NCI-H1694 (cell line): Measurements from ENCODE around the gene TCF3.
A peak's percentile ranks its signal among the peaks of the same experiment; 100 is the strongest.

Experiments
- DNase-seq: peaks from one replicate; lab custom pipeline; 2025; lab: John Stamatoyannopoulos, UW

TCF3 gene

DNA sequence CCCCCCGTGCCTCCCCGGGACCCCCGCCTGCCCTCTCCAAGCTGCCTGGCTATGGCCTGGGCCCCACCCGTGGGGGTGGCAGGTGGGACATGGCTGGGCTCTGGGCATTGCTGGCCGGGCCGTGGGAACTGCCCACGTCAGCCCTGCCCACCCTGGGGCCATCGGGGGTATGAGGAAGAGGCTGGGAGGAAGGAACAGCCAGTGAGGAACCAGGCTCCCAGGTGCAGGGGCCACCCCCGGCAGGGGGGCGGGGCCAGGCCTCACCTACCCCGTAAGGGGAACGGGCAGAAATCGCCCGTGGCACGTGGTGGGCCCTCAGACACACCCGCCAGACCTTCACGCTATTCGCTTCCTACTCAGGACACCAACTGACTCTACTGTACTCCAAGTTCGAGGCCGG, 22.4 kb downstream of the TCF3 start:
- DNase-seq, result no peak

DNA sequence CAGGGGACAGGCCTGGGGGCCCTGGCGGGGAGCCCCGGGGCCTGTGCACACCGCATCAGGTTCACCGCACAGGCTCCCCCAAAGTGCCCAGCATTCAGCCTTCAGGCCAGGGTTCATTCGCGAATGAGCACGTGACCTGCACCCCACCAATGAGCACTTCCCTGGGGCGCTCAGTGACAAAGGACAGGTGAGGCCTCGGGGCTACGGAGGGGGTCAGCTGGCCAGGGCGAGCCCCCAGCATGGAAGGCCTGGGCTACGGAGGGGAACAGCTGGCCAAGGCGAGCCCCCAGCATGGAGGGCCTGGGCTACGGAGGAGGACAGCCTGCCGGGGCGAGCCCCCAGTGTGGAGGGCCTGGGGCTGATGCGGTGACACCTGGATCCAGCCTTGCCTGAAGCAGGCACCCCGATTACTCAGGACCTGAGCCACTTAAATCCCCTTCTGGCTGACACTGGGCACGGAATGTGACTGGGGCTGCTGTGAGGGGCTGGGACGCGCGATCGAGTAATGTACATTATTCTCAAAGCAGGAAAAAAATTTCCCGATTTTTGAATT, 23.1 kb downstream of the TCF3 start:
- no peak for DNase-seq

DNA sequence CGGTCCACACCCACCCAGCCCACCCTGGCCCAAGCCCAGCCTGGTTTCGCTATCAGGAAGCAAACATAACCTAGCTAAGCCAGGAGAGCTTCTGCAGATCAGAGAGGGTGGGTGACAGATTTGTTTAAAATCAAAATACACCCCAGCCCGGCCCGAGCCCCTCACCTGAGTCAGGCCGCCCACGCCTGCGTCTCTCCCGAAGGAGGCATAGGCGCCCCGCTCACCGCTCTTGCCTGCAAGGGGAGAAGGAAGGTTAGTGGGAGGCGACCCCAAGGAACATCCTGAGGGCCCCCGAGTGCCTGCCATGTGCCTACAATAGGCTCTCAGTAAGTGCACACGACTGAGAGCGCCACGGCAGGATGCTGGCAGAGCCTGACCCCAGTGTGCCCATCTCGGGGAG, 25.2 kb downstream of the TCF3 start:
- no peak for DNase-seq

DNA sequence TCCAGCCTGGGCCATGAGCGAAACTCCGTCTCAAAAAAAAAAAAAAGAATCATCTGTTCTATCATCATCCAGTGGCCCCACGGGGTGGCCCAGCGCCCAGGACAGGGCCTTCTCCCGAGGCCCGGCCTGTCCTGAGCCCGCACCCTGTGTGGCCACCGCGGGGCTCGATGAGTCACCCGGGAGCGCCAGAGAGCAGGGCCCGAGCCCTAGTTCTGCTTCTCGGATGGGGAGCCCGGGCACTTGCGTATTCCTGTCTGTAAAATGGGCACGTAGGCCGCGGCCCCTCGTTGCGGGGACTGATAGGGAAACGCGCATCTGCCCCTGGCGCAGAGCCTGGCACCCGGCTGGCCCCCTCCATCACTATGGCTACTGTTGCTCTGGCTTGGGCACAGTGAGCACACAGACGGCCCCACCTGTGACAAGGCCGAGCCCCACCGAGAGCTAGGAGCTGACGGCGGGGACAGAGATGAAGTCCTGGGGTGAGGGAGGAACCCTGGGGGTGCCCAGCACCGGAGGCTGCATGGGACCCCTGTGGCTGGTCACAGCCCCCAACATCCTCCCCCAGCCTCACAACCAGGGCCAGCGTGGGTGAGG, 25.9 kb downstream of the TCF3 start:
- DNase-seq, result no peak

DNA sequence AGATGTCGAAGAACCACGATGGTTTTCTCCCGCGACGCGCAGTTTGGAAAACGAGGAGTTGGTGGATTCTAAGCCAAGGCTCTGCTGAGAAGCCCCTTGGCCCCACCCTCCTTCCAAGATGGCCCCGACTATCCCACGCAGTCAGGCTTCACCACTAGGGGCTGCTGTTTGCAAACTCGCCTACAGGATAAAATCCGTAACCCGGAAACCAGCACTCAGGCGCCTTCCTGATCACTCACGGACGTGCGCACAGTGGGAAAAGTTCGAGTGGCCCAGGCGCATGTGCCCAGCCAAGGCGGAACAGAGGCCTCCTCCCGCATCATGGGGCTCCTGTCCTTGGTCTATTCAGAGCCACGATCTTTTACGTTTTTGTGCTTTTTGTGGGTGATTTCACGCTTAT, 28.0 kb downstream of the TCF3 start:
- DNase-seq, result peak; percentile 36

DNA sequence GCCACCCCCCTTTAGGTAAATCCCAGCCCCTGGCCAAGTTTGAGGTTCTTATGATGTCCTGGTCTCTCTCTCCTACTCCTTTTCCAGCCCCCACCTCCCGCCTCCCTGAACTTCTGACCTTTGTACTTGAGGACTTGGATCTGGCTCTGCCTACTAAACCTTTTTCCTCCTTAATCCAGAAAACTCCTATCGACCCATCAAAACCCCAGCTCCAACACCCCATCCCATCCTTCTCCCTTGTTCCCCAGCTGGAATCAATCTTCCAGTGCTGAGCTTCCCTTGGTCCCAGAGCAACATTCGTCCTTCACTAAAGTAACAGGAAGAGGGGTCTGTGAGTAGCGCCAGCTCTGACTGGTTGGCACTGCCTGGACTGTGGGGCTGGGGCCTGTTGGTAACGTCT, 29.9 kb downstream of the TCF3 start:
- DNase-seq, result no peak

DNA sequence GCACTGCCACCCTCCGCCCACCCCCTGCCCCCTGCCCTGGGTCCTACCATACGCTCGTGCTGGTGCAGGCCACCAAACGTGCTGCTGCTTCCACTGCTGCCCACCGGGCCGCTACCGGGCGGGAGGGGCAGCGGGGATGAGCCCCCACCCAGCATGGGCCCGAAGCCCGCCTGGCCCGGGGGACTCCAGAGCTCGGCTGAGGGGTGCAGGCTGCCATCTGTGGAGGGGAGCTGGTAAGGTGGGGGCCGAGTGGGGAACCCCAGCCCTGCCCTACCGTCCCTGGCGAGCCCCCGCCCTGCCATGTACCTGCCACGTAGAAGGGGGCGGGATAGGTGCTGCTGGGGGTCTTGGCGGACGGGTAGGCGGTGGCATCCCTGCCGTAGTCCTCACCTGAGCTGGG, 30.4 kb downstream of the TCF3 start:
- no peak for DNase-seq

DNA sequence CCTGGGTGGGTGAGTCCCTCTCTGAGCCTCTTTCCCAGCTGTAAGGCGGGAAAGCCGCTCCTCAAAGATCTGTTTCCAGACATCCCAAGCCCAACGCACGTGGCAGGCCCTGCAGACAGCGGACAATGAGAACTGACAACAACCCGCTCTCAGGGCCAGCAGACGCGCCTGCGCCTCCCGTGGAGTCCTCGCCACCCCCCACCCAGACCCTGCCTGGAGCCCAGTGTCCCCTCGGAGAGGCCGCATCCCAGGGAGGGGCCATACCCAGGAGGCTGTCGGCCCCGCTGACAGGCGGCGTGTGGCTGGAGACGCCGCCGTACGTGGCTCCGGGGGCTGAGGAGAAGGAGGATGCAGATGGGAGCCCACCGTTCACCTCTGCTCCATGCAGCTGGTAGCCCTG, 30.8 kb downstream of the TCF3 start:
- DNase-seq, result no peak

DNA sequence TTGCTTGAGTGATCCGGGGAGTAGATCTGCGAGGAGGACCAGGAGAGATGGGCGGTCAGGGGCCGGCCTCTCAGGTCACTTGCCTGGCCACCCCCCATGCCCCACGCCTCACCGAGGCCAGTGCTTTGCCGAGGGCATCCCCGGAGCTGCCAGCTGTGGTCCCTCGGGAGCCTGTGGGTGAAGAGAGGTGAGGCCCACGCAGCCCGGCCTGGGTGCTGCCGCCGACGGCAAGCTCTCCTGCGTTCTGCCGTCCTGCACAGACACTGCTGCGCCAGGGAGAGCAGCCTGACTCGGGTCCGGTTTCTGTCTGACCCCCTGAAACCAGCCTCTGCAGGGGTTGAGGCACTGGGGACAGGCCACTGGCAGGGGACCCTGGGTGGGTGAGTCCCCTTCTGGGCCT, 31.4 kb downstream of the TCF3 start:
- no peak for DNase-seq

DNA sequence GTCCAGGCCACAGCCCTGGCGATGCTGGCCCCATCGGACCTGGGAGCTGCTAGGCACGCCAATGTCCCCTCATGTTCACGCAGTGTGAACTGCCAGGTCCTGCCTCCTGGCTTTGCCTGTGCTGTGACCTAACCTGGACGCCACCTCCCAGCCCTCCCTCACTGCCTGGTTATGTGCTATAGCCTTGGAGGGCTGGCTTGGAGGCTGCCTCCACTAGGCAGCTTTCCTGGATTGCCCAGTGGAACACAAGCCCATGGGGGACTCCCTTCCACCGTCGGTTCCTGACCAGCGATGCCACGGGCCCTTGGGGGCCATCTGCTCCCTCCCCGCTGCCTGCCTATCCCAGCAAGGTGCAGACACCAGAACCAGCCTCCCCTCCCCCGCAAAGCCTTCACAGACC, 31.9 kb downstream of the TCF3 start:
- DNase-seq, result no peak

DNA sequence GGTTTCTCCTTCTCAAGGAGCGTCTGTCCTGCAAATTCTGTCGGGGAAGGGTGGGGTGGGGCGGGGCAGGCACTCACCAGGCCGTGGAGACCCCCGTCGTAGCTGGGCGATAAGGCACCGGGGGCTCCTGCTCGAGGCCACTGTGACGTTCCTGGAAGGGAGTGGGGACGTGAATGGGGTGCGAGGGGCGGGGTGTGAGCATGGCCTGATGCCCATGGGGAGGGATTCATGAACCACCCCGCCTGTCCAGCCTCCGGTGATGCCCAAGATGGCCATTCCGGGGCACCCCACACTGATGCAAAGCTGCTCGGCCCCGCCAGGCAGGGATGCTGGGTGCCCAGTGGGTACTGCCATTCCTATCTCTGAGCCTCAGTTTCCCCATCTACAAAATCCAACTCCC, 32.7 kb downstream of the TCF3 start:
- no peak for DNase-seq

DNA sequence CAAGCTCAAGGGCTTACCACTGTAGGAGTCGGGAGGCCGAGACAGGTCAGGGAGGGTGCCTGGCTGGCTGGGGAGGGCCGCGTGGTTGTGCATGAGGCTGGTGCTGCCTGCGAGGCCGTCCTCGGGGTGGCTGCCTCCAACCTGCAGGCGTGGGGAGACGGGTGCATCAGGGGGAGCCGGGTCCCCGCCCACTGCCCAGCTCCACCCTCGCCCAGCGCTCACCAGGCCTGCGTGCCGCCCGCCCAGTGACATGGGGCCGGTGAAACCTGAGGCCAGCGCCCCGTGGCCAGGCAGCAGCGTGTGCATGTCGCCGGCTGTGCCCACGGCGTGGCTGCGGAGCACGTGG, 33.3 kb downstream of the TCF3 start:
- DNase-seq, result no peak

DNA sequence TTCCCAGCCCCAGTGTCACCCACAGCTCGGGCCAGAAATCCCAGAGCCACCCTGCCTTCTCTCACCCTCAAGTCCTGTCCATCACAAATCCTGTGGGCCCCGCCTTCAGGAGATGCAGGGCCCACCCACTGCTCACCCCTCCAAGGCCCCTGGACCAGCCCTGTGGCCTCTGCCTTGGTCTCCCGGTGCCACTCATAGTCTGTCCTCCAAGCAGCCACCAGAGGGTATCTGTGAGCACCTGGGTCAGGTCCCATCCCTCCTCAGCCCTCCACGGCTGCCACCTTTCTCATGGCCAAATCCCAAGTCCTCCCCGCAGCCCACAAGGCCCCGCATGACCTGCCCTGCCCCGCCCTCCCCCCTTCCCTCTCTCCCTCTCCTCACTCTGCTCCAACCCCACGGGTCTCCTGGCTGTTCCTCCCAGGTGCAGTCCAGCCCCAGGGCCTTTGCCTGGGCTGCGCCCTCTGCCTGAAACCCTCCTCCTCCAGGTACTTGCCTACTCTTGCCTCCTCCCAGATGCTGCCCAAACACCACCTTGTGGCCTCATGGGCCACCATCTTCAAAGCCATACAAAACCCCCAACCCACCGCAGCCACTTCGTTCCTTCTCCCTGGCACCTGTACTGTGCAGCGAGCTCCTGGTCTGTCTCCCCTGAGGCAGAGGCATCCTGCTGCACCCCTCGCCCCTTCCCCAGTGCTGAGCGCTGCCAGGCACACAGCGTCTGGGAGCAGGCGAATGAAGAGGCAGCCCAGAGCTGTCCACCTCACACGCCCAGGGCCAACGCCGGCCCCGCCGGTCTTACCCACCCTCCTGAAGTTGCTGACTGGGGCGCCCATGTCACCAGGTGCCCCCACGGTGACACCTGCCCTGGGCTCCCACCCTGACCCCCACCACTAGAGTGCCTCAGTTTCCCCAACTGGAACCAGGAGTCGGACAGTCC, 34.0 kb downstream of the TCF3 start:
- DNase-seq, result no peak

DNA sequence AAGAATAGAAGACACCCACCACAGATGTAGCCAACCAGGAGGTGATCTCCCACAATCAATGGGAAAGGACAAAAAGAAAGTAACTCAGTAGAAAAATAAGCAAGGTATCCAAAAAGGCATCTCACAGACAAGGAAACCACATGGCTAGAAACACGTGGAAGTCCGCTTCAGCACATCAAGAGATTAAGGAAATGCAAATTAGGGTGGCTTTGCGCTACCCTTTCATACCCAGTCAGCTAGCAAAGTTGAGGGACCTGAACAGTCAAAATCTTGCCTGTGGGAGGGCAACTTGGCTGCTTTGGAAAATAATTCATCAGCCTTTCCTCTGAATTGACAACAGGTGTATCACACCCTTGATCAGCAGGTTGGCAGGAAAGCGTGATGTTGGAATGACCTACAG, 35.5 kb downstream of the TCF3 start:
- DNase-seq, result no peak

DNA sequence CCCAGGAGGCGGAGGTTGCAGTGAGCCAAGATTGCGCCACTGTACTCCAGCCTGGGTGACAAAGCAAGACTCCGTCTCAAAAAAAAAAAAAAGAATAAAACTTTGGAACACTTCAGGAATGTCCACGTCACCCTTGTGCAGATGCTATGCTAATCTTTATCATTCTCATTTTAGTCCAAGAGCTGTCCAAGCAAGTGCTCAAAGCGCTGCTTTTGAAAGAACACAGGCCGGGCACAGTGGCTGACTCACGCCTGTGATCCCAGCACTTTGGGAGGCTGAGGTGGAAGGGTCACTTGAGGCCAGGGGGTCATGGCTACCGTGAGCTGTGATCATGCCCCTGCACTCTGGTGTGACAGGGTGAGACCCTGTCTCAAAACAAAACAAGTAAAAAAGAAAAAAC, 36.0 kb downstream of the TCF3 start:
- DNase-seq, result no peak

DNA sequence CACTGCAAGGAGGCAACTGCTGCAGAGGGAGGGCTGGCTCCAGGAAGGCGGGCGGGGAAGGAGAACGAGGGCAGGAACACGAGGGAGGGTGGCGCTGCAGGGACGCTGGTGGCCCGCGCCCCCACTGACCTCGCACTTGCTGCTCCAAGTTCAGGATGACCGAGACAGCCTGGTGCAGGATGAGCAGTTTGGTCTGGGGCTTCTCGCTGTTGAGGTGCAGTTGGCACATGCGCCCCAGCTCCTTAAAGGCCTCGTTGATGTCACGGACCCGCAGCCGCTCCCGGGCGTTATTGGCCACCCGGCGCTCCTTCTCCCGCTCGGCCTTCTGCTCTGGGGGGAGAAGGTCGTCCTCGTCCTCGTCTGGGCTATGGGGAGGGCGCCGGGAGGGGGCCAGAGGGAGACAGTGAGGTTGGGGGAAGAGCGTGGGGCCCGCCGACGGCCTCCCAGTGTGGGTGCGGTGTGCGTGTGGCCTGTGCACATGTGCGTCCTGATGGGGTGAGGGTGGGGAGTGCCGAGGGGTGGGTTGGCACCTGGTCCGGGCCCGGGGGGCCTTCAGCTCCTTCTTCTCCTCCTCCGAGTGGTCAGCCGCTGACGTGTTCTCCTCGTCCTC, 37.2 kb downstream of the TCF3 start:
- DNase-seq, result no peak

DNA sequence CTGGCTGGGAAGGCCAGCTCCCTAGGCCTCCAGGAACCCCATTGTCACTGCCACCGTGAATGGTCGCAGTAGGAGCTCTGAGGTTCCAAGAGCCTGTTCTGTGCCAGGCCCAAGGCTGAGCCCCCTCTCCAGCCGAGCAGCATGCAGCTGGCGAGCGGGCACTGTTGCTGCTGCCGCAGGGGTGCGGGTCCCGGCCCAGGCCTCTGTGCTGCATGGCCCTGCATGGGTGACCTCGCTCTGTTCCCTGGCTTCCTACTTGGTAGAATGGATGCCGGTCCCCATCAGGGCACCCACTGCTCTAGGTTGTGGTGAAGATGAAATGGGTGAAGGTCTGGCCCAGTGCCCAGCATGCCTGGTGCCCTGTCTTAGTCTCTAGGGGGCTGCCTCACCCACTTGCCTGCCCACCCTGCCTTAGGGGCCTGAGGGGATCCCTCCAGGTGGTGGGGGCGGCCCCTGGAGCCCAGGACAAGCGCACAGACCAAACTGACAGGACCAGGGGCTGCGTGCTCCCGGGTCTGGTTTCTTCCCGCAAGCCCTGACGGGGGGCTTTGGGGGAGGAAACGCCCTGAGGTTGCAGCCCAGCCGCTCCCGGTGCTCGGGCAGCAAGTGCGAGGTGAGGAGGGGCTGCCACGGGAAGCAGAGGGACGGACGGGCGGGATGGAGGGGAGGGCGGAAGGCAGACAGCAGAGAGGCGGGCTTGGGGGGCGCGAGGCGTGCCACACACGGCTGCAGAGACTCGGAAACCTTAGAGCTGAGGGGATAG, 38.4 kb downstream of the TCF3 start:
- DNase-seq, result no peak

DNA sequence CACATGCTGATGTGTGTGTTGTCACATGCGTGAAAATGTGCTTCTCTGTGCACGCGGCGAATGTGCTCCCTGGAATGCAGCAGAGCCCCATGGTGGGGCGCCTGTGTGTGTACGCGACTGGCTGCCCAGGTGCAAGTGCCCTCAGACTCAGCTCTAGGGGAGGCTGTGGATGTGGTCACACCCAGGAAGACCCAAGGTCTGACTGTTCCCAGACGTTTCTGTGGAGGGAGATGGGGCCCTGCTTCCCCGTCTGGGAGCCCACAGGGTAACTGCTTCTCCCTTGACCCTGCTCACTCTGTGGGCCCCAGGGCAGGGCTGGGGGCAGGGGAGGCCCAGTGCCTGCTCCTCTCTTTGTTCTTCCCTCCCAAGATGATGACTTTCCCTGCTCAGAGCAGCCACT, 39.3 kb downstream of the TCF3 start:
- no peak for DNase-seq

DNA sequence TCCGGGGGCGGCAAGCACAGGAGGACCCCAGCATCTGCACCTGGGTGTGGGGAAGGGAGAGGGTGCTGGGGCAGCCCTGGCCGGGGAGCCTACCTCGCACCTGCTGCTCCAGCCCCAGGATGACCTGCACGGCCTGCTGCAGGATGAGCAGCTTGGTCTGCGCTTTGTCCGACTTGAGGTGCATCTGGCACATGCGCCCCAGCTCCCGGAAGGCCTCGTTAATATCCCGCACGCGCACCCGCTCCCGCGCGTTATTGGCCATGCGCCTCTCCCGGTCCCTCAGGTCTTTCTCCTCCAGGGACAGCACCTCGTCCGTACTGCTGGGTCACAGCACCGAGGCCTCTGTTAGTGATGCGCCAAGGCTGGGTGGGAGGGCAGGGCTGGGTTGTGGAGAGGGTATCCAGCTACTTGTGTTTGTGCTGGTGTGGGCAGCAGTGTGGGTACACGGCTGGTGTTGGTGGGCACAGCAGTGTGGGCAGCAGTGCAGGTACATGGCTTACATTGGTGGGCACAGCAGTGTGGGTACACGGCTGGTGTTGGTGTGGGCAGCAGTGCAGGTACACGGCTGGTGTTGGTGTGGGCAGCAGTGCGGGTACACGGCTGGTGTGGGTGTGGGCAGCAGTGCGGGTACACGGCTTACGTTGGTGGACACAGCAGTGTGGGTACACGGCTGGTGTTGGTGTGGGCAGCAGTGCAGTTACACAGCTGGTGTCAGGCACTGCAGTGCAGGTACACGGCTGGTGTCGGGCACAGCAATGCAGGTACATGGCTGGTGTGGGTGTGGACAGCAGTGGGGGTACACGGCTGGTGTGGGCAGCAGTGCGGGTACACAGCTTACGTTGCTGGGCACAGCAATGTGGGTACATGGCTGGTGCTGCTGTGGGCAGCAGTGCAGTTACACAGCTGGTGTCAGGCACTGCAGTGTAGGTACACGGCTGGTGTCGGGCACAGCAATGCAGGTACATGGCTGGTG, 40.0 kb downstream of the TCF3 start:
- DNase-seq, result no peak

DNA sequence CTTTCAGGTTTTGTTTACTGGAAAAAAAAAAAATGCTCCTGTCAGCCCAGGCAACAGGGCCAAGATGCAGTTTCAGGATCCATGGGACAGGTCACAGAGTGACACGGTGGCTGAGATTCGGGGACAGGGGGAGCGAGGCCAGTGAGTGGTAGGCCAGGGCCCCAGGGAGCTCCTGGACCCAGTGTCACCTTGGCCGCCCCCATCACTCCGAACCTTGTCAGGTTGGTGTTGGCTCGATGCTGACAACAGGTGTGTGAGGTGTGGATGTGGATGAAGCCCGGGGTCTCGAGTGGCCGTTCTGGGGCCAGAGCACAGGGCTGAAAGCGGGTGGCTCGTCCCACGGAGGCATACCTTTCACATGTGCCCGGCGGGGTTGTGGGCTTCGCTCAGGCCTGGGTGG, 41.1 kb downstream of the TCF3 start:
- DNase-seq, result no peak

DNA sequence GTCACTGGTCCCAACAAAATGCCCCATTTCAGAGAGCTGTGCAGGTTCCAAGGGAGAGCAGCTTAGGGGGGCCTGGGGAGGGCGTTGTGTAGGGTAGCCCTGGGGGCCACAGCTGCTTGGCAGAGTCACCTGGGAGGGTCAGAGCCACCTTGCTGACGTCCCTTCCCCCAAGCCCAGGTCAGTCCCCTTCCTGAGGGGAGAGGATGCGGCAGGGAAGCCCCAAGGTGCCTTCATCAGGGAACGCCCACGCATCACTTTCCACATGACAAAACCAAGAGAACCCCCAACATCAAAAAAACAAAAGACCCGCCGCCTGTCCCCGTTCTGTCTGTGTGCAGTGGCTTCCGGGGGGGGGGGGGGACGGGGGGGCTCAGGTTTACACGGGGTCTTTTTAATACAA, 41.8 kb downstream of the TCF3 start:
- DNase-seq, result no peak
